GM23338 (cell line): ENCODE data around the gene ZNF385B.

Experiments
- CREB1 ChIP-seq: fragments of 250-450 bp; sonication (Bioruptor Pico); IDR thresholded peaks from 2 replicates; pipeline ENCODE4 v1.5.0; 2020; ENCODE audit warnings: low read depth, mild to moderate bottlenecking, moderate library complexity
- EZH2 ChIP-seq: fragments of 200-600 bp; sonication (generic); IDR thresholded peaks from one replicate; pipeline ENCODE4 v1.8.0; 2017; ENCODE audit warnings: antibody characterized with exemption, mild to moderate bottlenecking, low read depth; ENCODE audit not compliant: unreplicated experiment
- EZH2phosphoT487 ChIP-seq: fragments of 200-600 bp; sonication (generic); IDR thresholded peaks from one replicate; pipeline ENCODE4 v1.8.1; 2018; ENCODE audit warnings: antibody characterized with exemption; ENCODE audit not compliant: unreplicated experiment
- JUNB ChIP-seq: IDR thresholded peaks from one replicate; pipeline ENCODE4 v1.6.1; 2016; ENCODE audit warnings: antibody characterized with exemption; ENCODE audit not compliant: unreplicated experiment
- POLR2AphosphoS5 ChIP-seq: IDR thresholded peaks from 2 replicates; pipeline ENCODE4 v1.6.1; 2016; ENCODE audit warnings: antibody characterized with exemption, low read depth
- ZNF331 ChIP-seq: fragments of 250-450 bp; sonication (Bioruptor Pico); IDR thresholded peaks from 2 replicates; pipeline ENCODE4 v1.5.0; 2020; ENCODE audit warnings: low read depth, mild to moderate bottlenecking, moderate library complexity
- TF ChIP-seq, protein P1 (sequence below), 2 experiments: fragments of 200-600 bp in 1 of 2; sonication (generic) in 1 of 2; conservative IDR thresholded peaks; 2 replicates each; pipeline versions ENCODE4 v1.5.1 to v1.6.1; 2016 to 2017; ENCODE audit warnings: antibody characterized with exemption in 2 of 2, low read depth in 2 of 2, mild to moderate bottlenecking in 2 of 2, moderate library complexity in 1 of 2
- TF ChIP-seq, protein P2 (sequence below): IDR thresholded peaks from 2 replicates; pipeline ENCODE4 v1.6.1; 2016; ENCODE audit warnings: antibody characterized with exemption
- TF ChIP-seq, protein P3 (sequence below): IDR thresholded peaks from one replicate; pipeline ENCODE4 v1.6.1; 2018; ENCODE audit warnings: antibody characterized with exemption; ENCODE audit not compliant: unreplicated experiment

DNA sequence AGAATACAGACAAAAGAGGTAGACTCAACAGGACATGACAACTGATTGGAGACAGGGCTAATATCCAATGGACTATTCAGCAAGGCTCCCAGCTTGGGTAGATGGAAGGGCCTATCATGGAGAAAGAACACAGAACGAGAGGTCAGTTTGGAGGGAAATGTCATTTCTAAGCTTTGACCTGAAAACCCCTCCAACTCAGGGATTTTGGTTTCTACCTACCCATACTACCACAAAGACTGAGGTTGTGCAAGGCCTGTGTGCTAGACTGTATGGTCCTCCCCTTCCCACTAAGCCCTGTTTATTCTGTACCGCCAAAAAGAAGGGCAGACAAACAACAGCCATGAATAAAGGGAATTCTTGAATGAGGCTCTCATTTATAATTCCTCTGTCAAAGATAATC lies 288.9 kb downstream of the ZNF385B start:
- TF ChIP-seq, protein P1, sequence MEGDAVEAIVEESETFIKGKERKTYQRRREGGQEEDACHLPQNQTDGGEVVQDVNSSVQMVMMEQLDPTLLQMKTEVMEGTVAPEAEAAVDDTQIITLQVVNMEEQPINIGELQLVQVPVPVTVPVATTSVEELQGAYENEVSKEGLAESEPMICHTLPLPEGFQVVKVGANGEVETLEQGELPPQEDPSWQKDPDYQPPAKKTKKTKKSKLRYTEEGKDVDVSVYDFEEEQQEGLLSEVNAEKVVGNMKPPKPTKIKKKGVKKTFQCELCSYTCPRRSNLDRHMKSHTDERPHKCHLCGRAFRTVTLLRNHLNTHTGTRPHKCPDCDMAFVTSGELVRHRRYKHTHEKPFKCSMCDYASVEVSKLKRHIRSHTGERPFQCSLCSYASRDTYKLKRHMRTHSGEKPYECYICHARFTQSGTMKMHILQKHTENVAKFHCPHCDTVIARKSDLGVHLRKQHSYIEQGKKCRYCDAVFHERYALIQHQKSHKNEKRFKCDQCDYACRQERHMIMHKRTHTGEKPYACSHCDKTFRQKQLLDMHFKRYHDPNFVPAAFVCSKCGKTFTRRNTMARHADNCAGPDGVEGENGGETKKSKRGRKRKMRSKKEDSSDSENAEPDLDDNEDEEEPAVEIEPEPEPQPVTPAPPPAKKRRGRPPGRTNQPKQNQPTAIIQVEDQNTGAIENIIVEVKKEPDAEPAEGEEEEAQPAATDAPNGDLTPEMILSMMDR (conservative IDR thresholded peaks at IDR 0.05; ENCODE audit: low read depth in 2 of 2), result no peak
- TF ChIP-seq EZH2phosphoT487 (no peak), POLR2AphosphoS5 (no peak), JUNB (no peak), CREB1 (CRISPR knock-in tag) (no peak), ZNF331 (CRISPR knock-in tag) (no peak), EZH2 (no peak)
- TF ChIP-seq, protein P2, sequence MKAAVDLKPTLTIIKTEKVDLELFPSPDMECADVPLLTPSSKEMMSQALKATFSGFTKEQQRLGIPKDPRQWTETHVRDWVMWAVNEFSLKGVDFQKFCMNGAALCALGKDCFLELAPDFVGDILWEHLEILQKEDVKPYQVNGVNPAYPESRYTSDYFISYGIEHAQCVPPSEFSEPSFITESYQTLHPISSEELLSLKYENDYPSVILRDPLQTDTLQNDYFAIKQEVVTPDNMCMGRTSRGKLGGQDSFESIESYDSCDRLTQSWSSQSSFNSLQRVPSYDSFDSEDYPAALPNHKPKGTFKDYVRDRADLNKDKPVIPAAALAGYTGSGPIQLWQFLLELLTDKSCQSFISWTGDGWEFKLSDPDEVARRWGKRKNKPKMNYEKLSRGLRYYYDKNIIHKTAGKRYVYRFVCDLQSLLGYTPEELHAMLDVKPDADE, result no peak
- TF ChIP-seq, protein P3, sequence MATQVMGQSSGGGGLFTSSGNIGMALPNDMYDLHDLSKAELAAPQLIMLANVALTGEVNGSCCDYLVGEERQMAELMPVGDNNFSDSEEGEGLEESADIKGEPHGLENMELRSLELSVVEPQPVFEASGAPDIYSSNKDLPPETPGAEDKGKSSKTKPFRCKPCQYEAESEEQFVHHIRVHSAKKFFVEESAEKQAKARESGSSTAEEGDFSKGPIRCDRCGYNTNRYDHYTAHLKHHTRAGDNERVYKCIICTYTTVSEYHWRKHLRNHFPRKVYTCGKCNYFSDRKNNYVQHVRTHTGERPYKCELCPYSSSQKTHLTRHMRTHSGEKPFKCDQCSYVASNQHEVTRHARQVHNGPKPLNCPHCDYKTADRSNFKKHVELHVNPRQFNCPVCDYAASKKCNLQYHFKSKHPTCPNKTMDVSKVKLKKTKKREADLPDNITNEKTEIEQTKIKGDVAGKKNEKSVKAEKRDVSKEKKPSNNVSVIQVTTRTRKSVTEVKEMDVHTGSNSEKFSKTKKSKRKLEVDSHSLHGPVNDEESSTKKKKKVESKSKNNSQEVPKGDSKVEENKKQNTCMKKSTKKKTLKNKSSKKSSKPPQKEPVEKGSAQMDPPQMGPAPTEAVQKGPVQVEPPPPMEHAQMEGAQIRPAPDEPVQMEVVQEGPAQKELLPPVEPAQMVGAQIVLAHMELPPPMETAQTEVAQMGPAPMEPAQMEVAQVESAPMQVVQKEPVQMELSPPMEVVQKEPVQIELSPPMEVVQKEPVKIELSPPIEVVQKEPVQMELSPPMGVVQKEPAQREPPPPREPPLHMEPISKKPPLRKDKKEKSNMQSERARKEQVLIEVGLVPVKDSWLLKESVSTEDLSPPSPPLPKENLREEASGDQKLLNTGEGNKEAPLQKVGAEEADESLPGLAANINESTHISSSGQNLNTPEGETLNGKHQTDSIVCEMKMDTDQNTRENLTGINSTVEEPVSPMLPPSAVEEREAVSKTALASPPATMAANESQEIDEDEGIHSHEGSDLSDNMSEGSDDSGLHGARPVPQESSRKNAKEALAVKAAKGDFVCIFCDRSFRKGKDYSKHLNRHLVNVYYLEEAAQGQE, result no peak
